GM12878 (cell line): ENCODE data around the gene HOXD9.

Experiments
- ATF2 ChIP-seq: IDR thresholded peaks from 2 replicates; pipeline ENCODE4 v1.6.1; 2012; ENCODE audit warnings: low read length, inconsistent platforms
- CBX3 ChIP-seq: fragments of 200-600 bp; sonication (generic); IDR thresholded peaks from 2 replicates; pipeline ENCODE4 v1.6.1; 2016; ENCODE audit warnings: low read depth, borderline replicate concordance
- REST ChIP-seq: IDR thresholded peaks from 2 replicates; pipeline ENCODE4 v1.6.1; 2012; ENCODE audit warnings: mild to moderate bottlenecking, low read depth, low read length

- TF ChIP-seq ATF2, result no peak
- TF ChIP-seq CBX3, result no peak
- TF ChIP-seq REST, result no peak
Measured at GRCh38 chr2:176105730-176106580, 16.6 kb upstream of the HOXD9 start.
